CD14-positive monocyte (primary cell): ENCODE data around the gene CACNA2D1. TPM values are rescaled to one million over a fixed set of nuclear protein-coding genes. Genes with fewer than 3 reads are reported as not detected.

ENCODE experiments used
- DNase-seq, 3 donors: peaks; one replicate each; pipeline ENCODE4 v3.0.0-alpha.2; 2011 to 2022
- H2AFZ ChIP-seq: 2 replicates; pipeline ENCODE4 v1.6.0; 2012; ENCODE audit warnings: mild to moderate bottlenecking, low read depth, low read length, inconsistent platforms; ENCODE audit not compliant: insufficient read depth, poor library complexity, severe bottlenecking
- H3K27ac ChIP-seq, 2 donors: 1 replicate in 1 of 2; 2 replicates in 1 of 2; pipeline ENCODE4 v1.5.1; 2012 to 2013; ENCODE audit warnings: low read length in 2 of 2, control low read depth in 1 of 2, inconsistent platforms in 1 of 2, low read depth in 1 of 2, mild to moderate bottlenecking in 1 of 2
- H3K27me3 ChIP-seq, 2 donors: one replicate each; pipeline versions ENCODE4 v1.6.0 to v1.6.1; 2011 to 2013; ENCODE audit warnings: low read length in 2 of 2; ENCODE audit not compliant: control insufficient read depth in 2 of 2, insufficient read depth in 2 of 2
- H3K36me3 ChIP-seq, 2 donors: replicated peaks in 1 of 2; 1 replicate in 1 of 2; 2 replicates in 1 of 2; pipeline versions ENCODE4 v1.5.1 to v1.6.1; 2012 to 2013; ENCODE audit warnings: low read length in 2 of 2, control low read depth in 1 of 2, inconsistent platforms in 1 of 2, mild to moderate bottlenecking in 1 of 2; ENCODE audit not compliant: insufficient read depth in 2 of 2, control insufficient read depth in 1 of 2
- H3K4me1 ChIP-seq, 2 donors: 1 replicate in 1 of 2; 2 replicates in 1 of 2; pipeline versions ENCODE4 v1.5.1 to v1.6.1; 2012 to 2013; ENCODE audit warnings: low read length in 2 of 2, control low read depth in 1 of 2, inconsistent platforms in 1 of 2, mild to moderate bottlenecking in 1 of 2, moderate library complexity in 1 of 2; ENCODE audit not compliant: insufficient read depth in 2 of 2, control insufficient read depth in 1 of 2
- H3K4me2 ChIP-seq: replicated peaks from 2 replicates; pipeline ENCODE3; 2012; ENCODE audit warnings: low read length, moderate library complexity, mild to moderate bottlenecking; ENCODE audit not compliant: poor library complexity, severe bottlenecking; ENCODE audit errors: extremely low read depth
- H3K4me3 ChIP-seq, 3 experiments: fragments of 200-600 bp in 1 of 3; sonication (generic) in 1 of 3; replicated peaks in 1 of 3; 1 replicate in 2 of 3; 2 replicates in 1 of 3; pipeline ENCODE4 v1.5.1; 2011 to 2013; ENCODE audit warnings: low read length in 3 of 3, mild to moderate bottlenecking in 3 of 3, control low read depth in 2 of 3, low read depth in 2 of 3, inconsistent platforms in 1 of 3, moderate library complexity in 1 of 3
- H3K79me2 ChIP-seq: 2 replicates; pipeline ENCODE4 v1.6.0; 2012; ENCODE audit warnings: mild to moderate bottlenecking, control low read depth, inconsistent platforms, low read length, moderate library complexity; ENCODE audit not compliant: insufficient read depth
- H3K9ac ChIP-seq: 2 replicates; pipeline ENCODE4 v1.6.0; 2017; ENCODE audit warnings: low read length, mild to moderate bottlenecking; ENCODE audit not compliant: insufficient read depth, poor library complexity, severe bottlenecking
- H3K9me3 ChIP-seq, 2 donors: replicated peaks in 1 of 2; 1 replicate in 1 of 2; 2 replicates in 1 of 2; pipeline versions ENCODE4 v1.5.1 to v1.6.1; 2012 to 2013; ENCODE audit warnings: low read length in 2 of 2, control low read depth in 1 of 2; ENCODE audit not compliant: control insufficient read depth in 1 of 2, insufficient read depth in 1 of 2
- H4K20me1 ChIP-seq: 2 replicates; pipeline ENCODE4 v1.6.0; 2012; ENCODE audit warnings: mild to moderate bottlenecking, low read length, control low read depth, moderate library complexity; ENCODE audit not compliant: insufficient read depth
- H3K27ac Mint-ChIP-seq, 7 donors: one replicate each; pipeline ENCODE4 v1.8.0; 2020; ENCODE audit warnings: mild to moderate bottlenecking in 7 of 7, mixed read lengths in 7 of 7, moderate library complexity in 6 of 7, inconsistent platforms in 2 of 7
- H3K27me3 Mint-ChIP-seq, 3 donors: one replicate each; pipeline ENCODE4 v1.8.0; 2021 to 2022; ENCODE audit warnings: low read depth in 3 of 3, mild to moderate bottlenecking in 3 of 3, mixed read lengths in 3 of 3, moderate library complexity in 3 of 3, inconsistent platforms in 1 of 3
- H3K36me3 Mint-ChIP-seq, 2 donors: one replicate each; pipeline ENCODE4 v1.8.0; 2020; ENCODE audit warnings: mixed read lengths in 2 of 2, inconsistent platforms in 1 of 2, mild to moderate bottlenecking in 1 of 2
- H3K4me1 Mint-ChIP-seq: one replicate; pipeline ENCODE4 v1.8.0; 2020; ENCODE audit warnings: mild to moderate bottlenecking, mixed read lengths
- H3K4me3 Mint-ChIP-seq, 2 donors: one replicate each; pipeline ENCODE4 v1.8.0; 2020; ENCODE audit warnings: mild to moderate bottlenecking in 2 of 2, mixed read lengths in 2 of 2, moderate library complexity in 1 of 2
- H3K9me3 Mint-ChIP-seq, 7 donors: one replicate each; pipeline ENCODE4 v1.8.0; 2020 to 2022; ENCODE audit warnings: mixed read lengths in 7 of 7, mild to moderate bottlenecking in 6 of 7, moderate library complexity in 6 of 7, inconsistent platforms in 2 of 7
- CTCF ChIP-seq: fragments of 200-600 bp; IDR thresholded peaks from one replicate; pipeline ENCODE4 v1.8.0; 2022; ENCODE audit warnings: antibody characterized with exemption, mild to moderate bottlenecking
- whole genome bisulfite sequencing: methylation state at CpG from one replicate; pipeline ENCODE4 v1.1.5; 2013; ENCODE audit warnings: missing lambda C conversion rate; ENCODE audit not compliant: insufficient coverage; 5-methylcytosine and 5-hydroxymethylcytosine counted together
- intact Hi-C, 2 donors: fragments of 100-400 bp; cut with micrococcal nuclease; formaldehyde crosslinking; loops; one replicate each; pipeline versions ENCODE4 v1.15.0 to v1.15.1; 2023
- polyA plus RNA-seq, 3 donors: library from polyadenylated mRNA; depleted of rRNA in 1 of 3; unstranded in 2 of 3; stranded (reverse) in 1 of 3; fragments of 300-500 nt in 2 of 3; fragments of >200 nt in 1 of 3; fragmentation: Illumina TruSeq in 2 of 3; gene quantifications; 1 replicate in 2 of 3; 2 replicates in 1 of 3; pipeline ENCODE4 v1.2.3, GENCODE V29; 2012 to 2021

The CACNA2D1 gene
- polyA plus RNA-seq, 3 donors: 0.02 TPM; not detected in 2

GRCh38 chr7:82286096-82286797 lies 157.3 kb downstream of the CACNA2D1 start:
- H3K4me1 ChIP-seq: no peaks in the 10 kb centered on the region
- no peaks in the 10 kb centered on the region for H3K27me3 Mint-ChIP-seq

DNA sequence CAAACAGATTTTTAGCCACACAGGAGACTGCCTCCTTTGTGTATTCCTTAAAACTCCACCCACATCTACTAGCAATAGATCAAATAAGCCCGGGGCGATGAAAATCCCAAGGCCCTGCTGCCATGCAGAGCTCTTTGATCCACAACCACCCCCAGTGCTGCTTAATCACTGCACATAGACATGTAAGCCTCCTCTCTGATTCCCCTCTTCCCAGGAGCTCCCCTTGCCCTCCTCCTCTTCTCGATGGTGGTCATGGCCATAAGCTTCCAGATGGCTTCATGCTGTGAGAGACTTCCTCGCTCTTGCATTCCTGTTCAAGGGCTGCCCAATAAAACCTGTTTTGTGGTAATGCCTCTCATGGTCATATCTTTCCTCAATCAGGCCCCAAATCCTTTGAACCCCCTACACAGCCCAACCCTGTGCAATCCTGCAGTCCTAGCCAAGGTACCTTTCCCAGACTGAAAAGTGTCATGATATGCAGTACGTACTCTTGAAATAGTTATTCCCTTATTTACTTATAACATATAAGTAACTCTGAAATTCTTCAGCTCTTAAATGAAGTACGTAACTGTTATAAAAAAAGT lies 158.5 kb downstream of the CACNA2D1 start:
- H3K4me3 Mint-ChIP-seq: no peak overlapping the region
- no peaks in the 10 kb centered on the region for H3K36me3 Mint-ChIP-seq
- peaks cover 0 to 2% (median 0%) of the 10 kb centered on the region in 7 donors for H3K9me3 Mint-ChIP-seq
- Histone ChIP-seq H3K9ac (no peak overlapping the region), H4K20me1 (no peaks in the 10 kb centered on the region), H3K4me2 (no peak overlapping the region), H3K9me3 (no peaks in the 10 kb centered on the region), H3K36me3 (no peaks in the 10 kb centered on the region), H3K79me2 (no peaks in the 10 kb centered on the region), H3K27me3 (no peaks in the 10 kb centered on the region), H3K4me1 (no peaks in the 10 kb centered on the region), H3K4me3 (no peak overlapping the region), H3K27ac (no peak overlapping the region), H2AFZ (no peak overlapping the region)
- no peak for TF ChIP-seq CTCF
- H3K27me3 Mint-ChIP-seq: no peaks in the 10 kb centered on the region
- intact Hi-C loops: no loop called here
- DNase-seq: no peak
- 100% methylated on average over 3 of the region's 6 CpGs for WGBS
- H3K27ac Mint-ChIP-seq: no peak overlapping the region
- H3K4me1 Mint-ChIP-seq: no peaks in the 10 kb centered on the region

More at GRCh38 chr7:82286096-82286797, 157.3 kb downstream of the CACNA2D1 start:
- H3K36me3 Mint-ChIP-seq: no peaks in the 10 kb centered on the region
- no peak overlapping the region for H3K4me3 ChIP-seq
- H3K9me3 Mint-ChIP-seq: peaks cover 0 to 2% (median 0%) of the 10 kb centered on the region in 7 donors
- H3K4me3 Mint-ChIP-seq: no peak overlapping the region
- no peak overlapping the region for H3K27ac Mint-ChIP-seq
- no peak overlapping the region for H3K9ac ChIP-seq
- no peak for TF ChIP-seq CTCF
- H3K79me2 ChIP-seq: no peaks in the 10 kb centered on the region
- H3K9me3 ChIP-seq: no peaks in the 10 kb centered on the region
- DNase-seq: no peak
- no peak overlapping the region for H3K4me2 ChIP-seq
- no peaks in the 10 kb centered on the region for H3K36me3 ChIP-seq
- WGBS: 90% methylated on average over 2 of the region's 4 CpGs
- intact Hi-C loops: no loop called here
- H3K4me1 Mint-ChIP-seq: no peaks in the 10 kb centered on the region
- H2AFZ ChIP-seq: no peak overlapping the region
- no peak overlapping the region for H3K27ac ChIP-seq
- no peaks in the 10 kb centered on the region for H3K27me3 ChIP-seq
- no peaks in the 10 kb centered on the region for H4K20me1 ChIP-seq
